Liver (tissue), 9 donors: ENCODE results near the gene DLG4. TPM values are rescaled to one million over a fixed set of nuclear protein-coding genes. Genes with fewer than 3 reads are reported as not detected.

ENCODE experiments used
- DNase-seq: peaks from one replicate; pipeline ENCODE4 v3.0.0-alpha.2; 2017; ENCODE audit warnings: low spot score
- H3K27ac ChIP-seq, 2 donors: one replicate each; pipeline ENCODE4 v1.7.0; 2013; ENCODE audit warnings: inconsistent platforms in 2 of 2, low read length in 2 of 2, control low read depth in 1 of 2, low read depth in 1 of 2, mild to moderate bottlenecking in 1 of 2
- H3K27me3 ChIP-seq, 4 donors: one replicate each; pipeline versions ENCODE4 v1.6.1 to v1.7.0; 2013; ENCODE audit warnings: low read length in 3 of 4, inconsistent platforms in 1 of 4, mild to moderate bottlenecking in 1 of 4, moderate library complexity in 1 of 4; ENCODE audit not compliant: control insufficient read depth in 4 of 4, insufficient read depth in 4 of 4
- H3K36me3 ChIP-seq, 4 donors: one replicate each; pipeline versions ENCODE4 v1.6.1 to v1.7.0; 2013; ENCODE audit warnings: low read length in 3 of 4, mild to moderate bottlenecking in 3 of 4, low read depth in 1 of 4, moderate library complexity in 1 of 4; ENCODE audit not compliant: control insufficient read depth in 4 of 4, insufficient read depth in 3 of 4
- H3K4me1 ChIP-seq, 4 donors: one replicate each; pipeline versions ENCODE4 v1.6.1 to v1.7.0; 2013; ENCODE audit warnings: low read length in 3 of 4, mild to moderate bottlenecking in 3 of 4, moderate library complexity in 1 of 4; ENCODE audit not compliant: control insufficient read depth in 4 of 4, insufficient read depth in 4 of 4
- H3K4me3 ChIP-seq, 3 donors: one replicate each; pipeline versions ENCODE4 v1.6.1 to v1.7.0; 2013; ENCODE audit warnings: low read length in 3 of 3, control low read depth in 1 of 3, low read depth in 1 of 3, mild to moderate bottlenecking in 1 of 3
- H3K9ac ChIP-seq, 2 donors: one replicate each; pipeline ENCODE4 v1.7.0; 2013; ENCODE audit warnings: low read length in 2 of 2, mild to moderate bottlenecking in 2 of 2, moderate library complexity in 2 of 2, control low read depth in 1 of 2, low read depth in 1 of 2
- H3K9me3 ChIP-seq, 4 donors: one replicate each; pipeline versions ENCODE4 v1.6.1 to v1.7.0; 2013; ENCODE audit warnings: low read length in 3 of 4; ENCODE audit not compliant: control insufficient read depth in 4 of 4
- CTCF ChIP-seq: fragments of 150-350 bp; IDR thresholded peaks from 2 replicates; pipeline ENCODE4 v1.5.1; 2017; ENCODE audit warnings: improper control_type of control experiment, low read depth, low read length; ENCODE audit not compliant: missing input control
- EGR1 ChIP-seq, 2 donors: IDR thresholded peaks; 2 replicates each; pipeline ENCODE4 v1.6.1; 2016 to 2018; ENCODE audit warnings: antibody characterized with exemption in 2 of 2, low read depth in 2 of 2
- FOXA1 ChIP-seq: IDR thresholded peaks from 2 replicates; pipeline ENCODE4 v1.6.1; 2016; ENCODE audit warnings: antibody characterized with exemption
- FOXA2 ChIP-seq: IDR thresholded peaks from 2 replicates; pipeline ENCODE4 v1.6.1; 2016; ENCODE audit warnings: antibody characterized with exemption
- GABPA ChIP-seq, 2 donors: IDR thresholded peaks in 1 of 2; conservative IDR thresholded peaks in 1 of 2; 2 replicates each; pipeline ENCODE4 v1.6.1; 2016; ENCODE audit warnings: antibody characterized with exemption in 2 of 2, mild to moderate bottlenecking in 1 of 2, moderate library complexity in 1 of 2
- HNF4A ChIP-seq, 2 donors: conservative IDR thresholded peaks; 2 replicates each; pipeline ENCODE4 v1.6.1; 2016; ENCODE audit warnings: antibody characterized with exemption in 2 of 2, mild to moderate bottlenecking in 2 of 2
- HNF4G ChIP-seq: IDR thresholded peaks from 2 replicates; pipeline ENCODE4 v1.6.1; 2016; ENCODE audit warnings: antibody characterized with exemption
- MAX ChIP-seq: IDR thresholded peaks from 2 replicates; pipeline ENCODE4 v1.6.1; 2016; ENCODE audit warnings: antibody characterized with exemption
- NR2F2 ChIP-seq: IDR thresholded peaks from 2 replicates; pipeline ENCODE4 v1.6.1; 2016; ENCODE audit warnings: antibody characterized with exemption
- RAD21 ChIP-seq, 2 donors: IDR thresholded peaks; 2 replicates each; pipeline ENCODE4 v1.6.1; 2016; ENCODE audit warnings: antibody characterized with exemption in 2 of 2, mild to moderate bottlenecking in 2 of 2
- REST ChIP-seq: IDR thresholded peaks from 2 replicates; pipeline ENCODE4 v1.6.1; 2016; ENCODE audit warnings: antibody characterized with exemption, mild to moderate bottlenecking
- RXRA ChIP-seq, 2 donors: IDR thresholded peaks; 2 replicates each; pipeline ENCODE4 v1.6.1; 2017 to 2018; ENCODE audit warnings: antibody characterized with exemption in 2 of 2, mild to moderate bottlenecking in 1 of 2
- SP1 ChIP-seq: IDR thresholded peaks from 2 replicates; pipeline ENCODE4 v1.6.1; 2018; ENCODE audit warnings: antibody characterized with exemption, mild to moderate bottlenecking
- TAF1 ChIP-seq: conservative IDR thresholded peaks from 2 replicates; pipeline ENCODE4 v1.6.1; 2016; ENCODE audit warnings: antibody characterized with exemption, mild to moderate bottlenecking
- YY1 ChIP-seq: IDR thresholded peaks from 2 replicates; pipeline ENCODE4 v1.6.1; 2016; ENCODE audit warnings: antibody characterized with exemption, mild to moderate bottlenecking
- ZBTB33 ChIP-seq: IDR thresholded peaks from 2 replicates; pipeline ENCODE4 v1.6.1; 2016; ENCODE audit warnings: antibody characterized with exemption
- WGBS: extraction: QIAGEN DNeasy Blood & Tissue Kit; methylation state at CpG from one replicate; pipeline ENCODE4 v1.1.7; 2013; 5-methylcytosine and 5-hydroxymethylcytosine counted together
- polyA plus RNA-seq, 2 donors: library from polyadenylated mRNA; stranded (reverse) in 1 of 2; unstranded in 1 of 2; fragments of 200-250 nt in 1 of 2; fragments of >200 nt in 1 of 2; fragmentation: Nextera tagmentation in 1 of 2; extraction: Ambion mirVana in 1 of 2; gene quantifications; one replicate each; pipeline versions ENCODE4 v1.2.1 to v1.2.3, GENCODE V29; 2013 to 2015
- total RNA-seq, 2 donors: library from RNA; depleted of rRNA; stranded (reverse); fragments of >200 nt; gene quantifications; one replicate each; pipeline ENCODE4 v1.2.3, GENCODE V29; 2014
- donor health status: healthy.
- donor health status: healthy.
- donor health status: healthy.
- donor health status: healthy.
- donor health status: healthy.

DLG4 gene
- total and polyA plus RNA-seq, 4 donors = 0.40 to 5.7 (median 1.9) TPM

GRCh38 chr17:7238420-7239090 lies 18.9 kb upstream of the DLG4 start:
- no peak for TF ChIP-seq FOXA2
- TF ChIP-seq TAF1 = no peak
- TF ChIP-seq YY1 = no peak

GRCh38 chr17:7237761-7238419 lies 18.3 kb upstream of the DLG4 start:
- no peaks in the 10 kb centered on the region for H3K9me3 ChIP-seq
- WGBS = 1% methylated on average over 73 of the region's 73 CpGs
- DNase-seq = peak; percentile 93
- peak overlapping the region in 1 of 2 donors; percentile 54 for H3K9ac ChIP-seq
- H3K4me1 ChIP-seq = peaks cover 4 to 58% (median 46%) of the 10 kb centered on the region in 4 donors
- H3K27me3 ChIP-seq = no peaks in the 10 kb centered on the region
- peak overlapping the region; percentile 90 to 92 for H3K27ac ChIP-seq
- TF ChIP-seq GABPA (IDR thresholded peaks at IDR 0.05 in 1 of 2, conservative IDR thresholded peaks at IDR 0.05 in 1 of 2) (no peak), ZBTB33 (no peak), RAD21 (IDR thresholded peaks at IDR 0.05) (no peak), HNF4G (no peak), YY1 (no peak), TAF1 (no peak)
- peaks cover 7 to 24% (median 14%) of the 10 kb centered on the region in 4 donors for H3K36me3 ChIP-seq
- peak overlapping the region; percentile 12 to 94 (median 88) for H3K4me3 ChIP-seq

More at GRCh38 chr17:7238420-7239090, 18.9 kb upstream of the DLG4 start:
- Histone ChIP-seq H3K27me3 (no peaks in the 10 kb centered on the region), H3K9ac (peak overlapping the region; percentile 88 to 89), H3K27ac (peak overlapping the region; percentile 90 to 92), H3K4me3 (peak overlapping the region; percentile 88 to 94 (median 90)), H3K36me3 (peaks cover 7 to 24% (median 14%) of the 10 kb centered on the region in 4 donors), H3K4me1 (peaks cover 2 to 56% (median 45%) of the 10 kb centered on the region in 4 donors), H3K9me3 (no peaks in the 10 kb centered on the region)
- WGBS = under 1% methylated on average over 39 of the region's 39 CpGs
- peak; percentile 58 for DNase-seq

- Histone ChIP-seq H3K9ac (peak overlapping the region in 1 of 2 donors; percentile 54), H3K9me3 (no peaks in the 10 kb centered on the region)
- 35% methylated on average over 6 of the region's 6 CpGs for whole genome bisulfite sequencing
- TF ChIP-seq TAF1 = no peak
- no peak for TF ChIP-seq ZBTB33
- no peak for TF ChIP-seq RXRA (IDR thresholded peaks at IDR 0.05)
- no peak for TF ChIP-seq REST
- TF ChIP-seq SP1 = no peak
- TF ChIP-seq NR2F2 = no peak
- TF ChIP-seq FOXA1 = no peak
- no peak for TF ChIP-seq CTCF
- no peak for TF ChIP-seq HNF4A (conservative IDR thresholded peaks at IDR 0.05)
- TF ChIP-seq GABPA (IDR thresholded peaks at IDR 0.05 in 1 of 2, conservative IDR thresholded peaks at IDR 0.05 in 1 of 2) = no peak
- TF ChIP-seq YY1 = no peak
- no peak for TF ChIP-seq EGR1 (IDR thresholded peaks at IDR 0.05; ENCODE audit: low read depth in 2 of 2)
- TF ChIP-seq MAX = no peak
Measured at GRCh38 chr17:7237266-7237760, 17.7 kb upstream of the DLG4 start.

More at GRCh38 chr17:7237266-7237760, 17.7 kb upstream of the DLG4 start:
- no peak for DNase-seq
- H3K4me3 ChIP-seq = peak overlapping the region in 2 of 3 donors; percentile 23 to 88
- peak overlapping the region; percentile 90 to 92 for H3K27ac ChIP-seq
- H3K36me3 ChIP-seq = peaks cover 7 to 24% (median 14%) of the 10 kb centered on the region in 4 donors
- no peaks in the 10 kb centered on the region for H3K27me3 ChIP-seq
- H3K4me1 ChIP-seq = peaks cover 4 to 62% (median 49%) of the 10 kb centered on the region in 4 donors
